ENCODE measurements around the gene MUC6. TPM values are rescaled to one million over a fixed set of nuclear protein-coding genes. Genes with fewer than 3 reads are reported as not detected.

MUC6 gene
- total RNA-seq, 1 experiment from 2014 or later, result 0.07 TPM

- Histone ChIP-seq H3K4me2 (peak overlapping the region; percentile 66), H3K27ac (peak overlapping the region; percentile 59)
Measured at GRCh38 chr11:1039481-1040427, 3.2 kb upstream of the MUC6 start.

GRCh38 chr11:1038921-1039320 is 2.4 kb upstream of the MUC6 start:
- Histone ChIP-seq H3F3A (ENCODE audit: insufficient read depth, low read depth) (no peaks in the 10 kb centered on the region; the same call in 1 of the 2 replicates), H3K36me3 (ENCODE audit: low read depth) (no peaks in the 10 kb centered on the region), H3K27me3 (ENCODE audit: insufficient read depth, low read depth) (no peaks in the 10 kb centered on the region), H3K4me2 (no peak overlapping the region), H2AFZ (no peak overlapping the region), H3K79me2 (ENCODE audit: low read depth) (no peaks in the 10 kb centered on the region), H3K27ac (no peak overlapping the region), H3K9me3 (ENCODE audit: insufficient read depth, low read depth) (no peaks in the 10 kb centered on the region), H3K9me2 (ENCODE audit: insufficient read depth) (no peaks in the 10 kb centered on the region), H3K4me1 (replicated peaks; ENCODE audit: insufficient read depth) (peaks cover 34% of the 10 kb centered on the region), H3K4me3 (no peak overlapping the region), H4K20me1 (ENCODE audit: insufficient read depth) (no peaks in the 10 kb centered on the region)
- no peak for DNase-seq
- POLR2A ChIA-PET (ENCODE audit: unreplicated experiment), result no interaction called here
- no peak for TF ChIP-seq CTCF (conservative IDR thresholded peaks at IDR 0.05)
- intact Hi-C loops (cut with micrococcal nuclease; ENCODE audit: unreplicated experiment), result no loop called here
- BruUV-seq (replicated peaks), result no TSS peak
- CTCF ChIA-PET, result no interaction called here

More at GRCh38 chr11:1039481-1040427, 3.2 kb upstream of the MUC6 start:
- POLR2A ChIA-PET (ENCODE audit: unreplicated experiment), result interaction anchor here (0.6 kb wide), 1 partner anchor 205 kb away, joined by 4 read pairs; no protein-coding TSS in a partner anchor
- Histone ChIP-seq H2AFZ (no peak overlapping the region; the same call in 1 of the 2 replicates), H3K9me3 (ENCODE audit: insufficient read depth, low read depth) (no peaks in the 10 kb centered on the region), H3K4me1 (replicated peaks; ENCODE audit: insufficient read depth) (peaks cover 34% of the 10 kb centered on the region), H3K36me3 (ENCODE audit: low read depth) (no peaks in the 10 kb centered on the region), H3K79me2 (ENCODE audit: low read depth) (no peaks in the 10 kb centered on the region), H3F3A (ENCODE audit: insufficient read depth, low read depth) (no peaks in the 10 kb centered on the region; the same call in 1 of the 2 replicates), H3K4me3 (no peak overlapping the region), H3K9me2 (ENCODE audit: insufficient read depth) (no peaks in the 10 kb centered on the region), H4K20me1 (ENCODE audit: insufficient read depth) (no peaks in the 10 kb centered on the region), H3K27me3 (ENCODE audit: insufficient read depth, low read depth) (no peaks in the 10 kb centered on the region)
- intact Hi-C loops (cut with micrococcal nuclease; ENCODE audit: unreplicated experiment), result loop anchor here (5.0 kb wide), 1 partner anchor 127 kb away; the partner anchor contains the start of gene CHID1
- CTCF ChIA-PET, result interaction anchor here (0.6 kb wide), 1 partner anchor 17 kb away, joined by 3 read pairs; no protein-coding TSS in a partner anchor
- peak; percentile 87 to 90 for DNase-seq
- no peak for TF ChIP-seq EZH2 (IDR thresholded peaks at IDR 0.05; ENCODE audit: low read depth)
- no TSS peak for BruUV-seq (replicated peaks)

GRCh38 chr11:1038361-1038760 is 1.8 kb upstream of the MUC6 start:
- Histone ChIP-seq H3K36me3 (ENCODE audit: low read depth) (no peaks in the 10 kb centered on the region), H3K27me3 (ENCODE audit: insufficient read depth, low read depth) (no peaks in the 10 kb centered on the region), H3K9me3 (ENCODE audit: insufficient read depth, low read depth) (no peaks in the 10 kb centered on the region), H4K20me1 (ENCODE audit: insufficient read depth) (no peaks in the 10 kb centered on the region), H3K4me3 (no peak overlapping the region), H3K27ac (no peak overlapping the region), H3K4me1 (replicated peaks; ENCODE audit: insufficient read depth) (peaks cover 34% of the 10 kb centered on the region), H3F3A (ENCODE audit: insufficient read depth, low read depth) (no peaks in the 10 kb centered on the region; the same call in 1 of the 2 replicates), H3K9me2 (ENCODE audit: insufficient read depth) (no peaks in the 10 kb centered on the region), H2AFZ (no peak overlapping the region), H3K79me2 (ENCODE audit: low read depth) (no peaks in the 10 kb centered on the region), H3K4me2 (no peak overlapping the region)
- CTCF ChIA-PET, result interaction anchor here (0.7 kb wide), 1 partner anchor 48 kb away, joined by 3 read pairs; no protein-coding TSS in a partner anchor
- no peak for DNase-seq
- BruUV-seq (replicated peaks), result no TSS peak
- POLR2A ChIA-PET (ENCODE audit: unreplicated experiment), result no interaction called here
- TF ChIP-seq EZH2 (IDR thresholded peaks at IDR 0.05; ENCODE audit: low read depth) (no peak), CTCF (conservative IDR thresholded peaks at IDR 0.05) (no peak)
- intact Hi-C loops (cut with micrococcal nuclease; ENCODE audit: unreplicated experiment), result no loop called here
